GM12878 (cell line): ENCODE data around the gene DHX38. TPM values are rescaled to one million over a fixed set of nuclear protein-coding genes. Genes with fewer than 3 reads are reported as not detected.

Experiments used
- ATAC-seq: fragments of 200-7000 bp; cut with Tn5 transposase; 3 replicates; pipeline ENCODE4 v1.9.1; 2020; ENCODE audit warnings: mild to moderate bottlenecking, moderate library complexity
- BruUV-seq: library from RNA; stranded (reverse); fragments of 400-500 nt; replicated peaks from 2 replicates; lab custom pipeline; 2021; lab: Mats Ljungman, UMichigan
- CTCF ChIA-PET: fragments of 300-600 bp; sonication (Branson Sonifier 250); formaldehyde crosslinking; extraction: SDS; loops from one replicate; lab custom pipeline; 2021; ENCODE audit warnings: inconsistent platforms; lab: Yijun Ruan, JAX
- POLR2A ChIA-PET: fragments of 350-600 bp; formaldehyde crosslinking; extraction: SDS; loops from one replicate; lab custom pipeline; 2021; ENCODE audit warnings: inconsistent platforms; lab: Charles Lee
- RAD21 ChIA-PET: fragments of 300-600 bp; sonication (Branson Sonifier 250); formaldehyde crosslinking; loops from one replicate; lab custom pipeline; 2023; ENCODE audit warnings: antibody characterized with exemption; ENCODE audit not compliant: unreplicated experiment; lab: Charles Lee
- SMC1A ChIA-PET: fragments of 300-600 bp; sonication (Branson Sonifier 250); formaldehyde crosslinking; loops from one replicate; lab custom pipeline; 2023; ENCODE audit not compliant: unreplicated experiment, uncharacterized antibody; lab: Charles Lee
- DNase-seq: peaks from one replicate; pipeline ENCODE4 v3.0.0-alpha.2; 2011; ENCODE audit warnings: low read depth, low spot score
- FAIRE-seq: peaks from 3 replicates; lab custom pipeline; 2011; peaks lifted over from hg19 to GRCh38; lab: Jason Lieb, UNC
- H2AFZ ChIP-seq: 2 replicates; pipeline ENCODE4 v1.6.0; 2011; ENCODE audit warnings: low read depth, low read length, control low read depth; ENCODE audit not compliant: control insufficient read depth
- H3K27ac ChIP-seq: 2 replicates; pipeline ENCODE4 v1.5.1; 2011; ENCODE audit warnings: control low read depth; ENCODE audit not compliant: control insufficient read depth, insufficient read depth
- H3K27me3 ChIP-seq, 2 experiments: replicated peaks in 1 of 2; 2 replicates each; pipeline versions ENCODE4 v1.6.0 to v1.6.1; 2011; ENCODE audit warnings: low read length in 1 of 2; ENCODE audit not compliant: control insufficient read depth in 2 of 2, insufficient read depth in 2 of 2
- H3K36me3 ChIP-seq, 2 experiments: 2 replicates each; pipeline ENCODE4 v1.5.1; 2011; ENCODE audit warnings: low read length in 1 of 2; ENCODE audit not compliant: control insufficient read depth in 2 of 2, insufficient read depth in 2 of 2
- H3K4me1 ChIP-seq: 2 replicates; pipeline ENCODE4 v1.6.1; 2011; ENCODE audit warnings: mild to moderate bottlenecking, low read length, moderate library complexity, mixed read lengths; ENCODE audit not compliant: control insufficient read depth, insufficient read depth
- H3K4me2 ChIP-seq: 2 replicates; pipeline ENCODE4 v1.6.0; 2011; ENCODE audit warnings: control low read depth; ENCODE audit not compliant: control insufficient read depth, insufficient read depth
- H3K4me3 ChIP-seq: fragments of 200-600 bp; sonication (generic); 2 replicates; pipeline ENCODE4 v1.5.1; 2016
- H3K79me2 ChIP-seq: 2 replicates; pipeline ENCODE4 v1.6.0; 2011; ENCODE audit warnings: low read length; ENCODE audit not compliant: control insufficient read depth, insufficient read depth
- H3K9ac ChIP-seq: 2 replicates; pipeline ENCODE4 v1.8.0; 2011; ENCODE audit warnings: low read length, control low read depth, mixed read lengths; ENCODE audit not compliant: control insufficient read depth, insufficient read depth
- H3K9me3 ChIP-seq: replicated peaks from 3 replicates; pipeline ENCODE4 v1.5.1; 2011; ENCODE audit warnings: mild to moderate bottlenecking, low read length; ENCODE audit not compliant: control insufficient read depth, insufficient read depth
- H4K20me1 ChIP-seq: 2 replicates; pipeline ENCODE4 v1.6.0; 2011; ENCODE audit not compliant: control insufficient read depth, insufficient read depth
- BHLHE40 ChIP-seq, 2 experiments: fragments of 450-650 bp in 1 of 2; IDR thresholded peaks; 2 replicates each; pipeline ENCODE4 v1.6.1; 2011 to 2017; ENCODE audit warnings: low read depth in 2 of 2, borderline replicate concordance in 1 of 2, improper control_type of control experiment in 1 of 2, low read length in 1 of 2, mild to moderate bottlenecking in 1 of 2
- CBX5 ChIP-seq: sonication (generic); IDR thresholded peaks from 2 replicates; pipeline ENCODE4 v1.6.1; 2016; ENCODE audit warnings: low read depth, moderate library complexity, mild to moderate bottlenecking, inconsistent platforms
- HDAC2 ChIP-seq: fragments of 200-600 bp; sonication (generic); IDR thresholded peaks from 2 replicates; pipeline ENCODE4 v1.6.1; 2017
- ZNF687 ChIP-seq: fragments of 450-650 bp; IDR thresholded peaks from 2 replicates; pipeline ENCODE4 v1.6.1; 2017; ENCODE audit warnings: mild to moderate bottlenecking, moderate library complexity
- WGBS: methylation state at CpG from one replicate; pipeline ENCODE4 v1.1.6; 2016; ENCODE audit warnings: low lambda C conversion rate; ENCODE audit not compliant: insufficient replicate concordance, insufficient coverage; ENCODE audit errors: missing lambda C conversion rate; 5-methylcytosine and 5-hydroxymethylcytosine counted together
- in situ Hi-C: fragments of 300-500 bp; cut with MboI; formaldehyde crosslinking; loops from 9 replicates; pipeline ENCODE4 v1.14.3; 2018; ENCODE audit warnings: mixed read lengths
- intact Hi-C: fragments of 100-400 bp; cut with micrococcal nuclease; formaldehyde crosslinking; loops from one replicate; pipeline ENCODE4 v1.14.2; 2022; ENCODE audit not compliant: unreplicated experiment
- polyA plus RNA-seq, 11 experiments: library from polyadenylated mRNA; depleted of rRNA in 4 of 11; unstranded in 6 of 11; stranded (reverse) in 5 of 11; fragments of >200 nt; fragmentation: Nextera tagmentation in 4 of 11; fragmentation: Illumina TruSeq in 1 of 11; extraction: Ambion mirVana in 4 of 11; extraction: Trizol in 1 of 11; gene quantifications; 1 replicate in 1 of 11; 2 replicates in 10 of 11; pipeline versions ENCODE4 v1.2.1 to v1.2.3, GENCODE V29; 2011 to 2016; ENCODE audit warnings: inconsistent platforms in 2 of 11, missing spikeins in 2 of 11, low read depth in 1 of 11
- total RNA-seq, 4 experiments: library from RNA; depleted of rRNA in 3 of 4; stranded (reverse); fragments of >200 nt in 3 of 4; fragmentation: Illumina TruSeq in 1 of 4; extraction: Trizol in 1 of 4; gene quantifications; 2 replicates each; pipeline versions ENCODE4 v1.2.1 to v1.2.3, GENCODE V29; 2013 to 2021

The DHX38 gene
- total and polyA plus RNA-seq, 10 of the 15 experiments (the other 5 are each of a cell fraction or from before 2014, with no cell fraction given) = 2.1 to 67.8 (median 43.2) TPM

- TF ChIP-seq BHLHE40 (IDR thresholded peaks at IDR 0.05; ENCODE audit: borderline replicate concordance in 1 of 2, low read depth in 2 of 2, low read length in 1 of 2) = no peak
- TF ChIP-seq CBX5 = no peak
Observed at GRCh38 chr16:72137380-72138063, 43.9 kb downstream of the DHX38 start (continued).

GRCh38 chr16:72138064-72138572 is 44.5 kb downstream of the DHX38 start:
- no TSS peak for BruUV-seq
- CTCF ChIA-PET = no interaction called here

More at GRCh38 chr16:72138064-72138572, 44.5 kb downstream of the DHX38 start:
- Histone ChIP-seq H3K4me2 (no peak overlapping the region), H3K4me1 (no peaks in the 10 kb centered on the region), H3K9ac (no peak overlapping the region), H3K79me2 (no peaks in the 10 kb centered on the region), H3K27me3 (no peaks in the 10 kb centered on the region), H3K4me3 (no peak overlapping the region), H3K36me3 (no peaks in the 10 kb centered on the region), H3K9me3 (no peaks in the 10 kb centered on the region), H2AFZ (no peak overlapping the region), H4K20me1 (no peaks in the 10 kb centered on the region), H3K27ac (no peak overlapping the region)
- ChIA-PET SMC1A (no interaction called here), POLR2A (no interaction called here), RAD21 (no interaction called here)
- no peak for ATAC-seq
- WGBS = 0% methylated on average over 4 of the region's 4 CpGs
- no peak for TF ChIP-seq HDAC2
- TF ChIP-seq ZNF687 = no peak
- FAIRE-seq = no peak
- intact Hi-C loops = no loop called here
- in situ Hi-C loops = no loop called here
- no peak for DNase-seq
